T follicular helper cell (primary cell): ENCODE results near the gene PCBP3.
"Not testable (repeated sequence)": the region's sequence is repeated elsewhere in the genome, so short reads cannot be mapped to it uniquely, and the experiment has no call there.

ENCODE experiments used
- DNase-seq: peaks from one replicate; pipeline ENCODE4 v3.0.0-alpha.2; 2020; ENCODE audit warnings: low read depth
- total RNA-seq, 2 experiments: gene quantifications; one replicate each; lab custom pipeline; 2026; lab: John Stamatoyannopoulos, UW

Gene PCBP3
- total RNA-seq, result 1.5 to 2.2 reads per million in 2 experiments

DNA sequence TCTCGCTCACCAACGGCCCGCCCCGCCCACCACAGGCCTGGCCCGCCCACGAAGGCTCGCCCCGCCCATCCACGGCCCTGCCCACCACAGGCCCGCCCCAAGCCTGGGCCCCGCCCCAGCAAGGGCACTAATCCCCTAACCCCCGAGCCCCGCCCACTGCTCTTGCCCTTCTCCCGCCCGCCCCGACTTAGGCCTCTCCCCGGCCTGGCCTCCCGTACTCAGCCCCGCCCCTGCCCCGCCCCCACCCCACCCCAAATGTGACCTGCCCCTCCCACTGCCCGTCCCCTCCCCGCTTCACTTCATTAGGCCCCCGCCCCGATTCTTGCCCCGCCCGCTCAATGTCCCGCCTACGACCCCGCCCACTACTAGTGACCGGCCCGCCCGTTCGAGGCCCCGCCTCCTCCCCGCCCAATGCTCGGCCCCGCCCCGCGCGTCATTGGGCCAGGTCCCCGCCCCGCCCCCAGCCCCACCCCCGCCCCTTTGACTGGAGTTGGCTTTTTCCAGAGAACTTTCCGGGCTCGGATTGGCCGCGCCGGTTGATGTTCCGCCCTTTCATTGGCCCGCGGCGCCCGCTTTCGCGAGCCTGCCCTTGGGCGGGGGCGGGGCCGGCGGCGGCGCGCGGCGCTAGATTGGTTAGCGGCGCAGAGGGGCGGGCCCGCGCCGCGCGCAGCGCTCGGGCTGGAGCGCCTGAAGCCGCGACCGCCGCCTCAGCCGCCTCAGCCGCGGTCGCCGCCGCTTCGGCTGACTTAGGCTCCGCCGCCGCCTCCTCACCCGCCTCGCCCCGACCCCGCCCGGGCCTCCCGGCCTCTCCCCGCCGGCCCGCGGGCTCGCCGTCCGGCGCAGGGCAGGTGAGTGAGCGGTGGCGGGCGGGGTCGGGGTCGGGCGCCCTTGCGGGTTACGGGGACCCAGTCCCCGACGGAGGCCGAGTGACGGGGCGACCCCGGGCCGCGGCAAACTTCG lies at the start of gene PCBP3:
Gene PCBP3 (plus strand): TSS at position 705 of the 960 bp plus-strand sequence. CDS start 206,361 bp downstream, outside the sequence.
- DNase-seq, result peak; percentile 97

DNA sequence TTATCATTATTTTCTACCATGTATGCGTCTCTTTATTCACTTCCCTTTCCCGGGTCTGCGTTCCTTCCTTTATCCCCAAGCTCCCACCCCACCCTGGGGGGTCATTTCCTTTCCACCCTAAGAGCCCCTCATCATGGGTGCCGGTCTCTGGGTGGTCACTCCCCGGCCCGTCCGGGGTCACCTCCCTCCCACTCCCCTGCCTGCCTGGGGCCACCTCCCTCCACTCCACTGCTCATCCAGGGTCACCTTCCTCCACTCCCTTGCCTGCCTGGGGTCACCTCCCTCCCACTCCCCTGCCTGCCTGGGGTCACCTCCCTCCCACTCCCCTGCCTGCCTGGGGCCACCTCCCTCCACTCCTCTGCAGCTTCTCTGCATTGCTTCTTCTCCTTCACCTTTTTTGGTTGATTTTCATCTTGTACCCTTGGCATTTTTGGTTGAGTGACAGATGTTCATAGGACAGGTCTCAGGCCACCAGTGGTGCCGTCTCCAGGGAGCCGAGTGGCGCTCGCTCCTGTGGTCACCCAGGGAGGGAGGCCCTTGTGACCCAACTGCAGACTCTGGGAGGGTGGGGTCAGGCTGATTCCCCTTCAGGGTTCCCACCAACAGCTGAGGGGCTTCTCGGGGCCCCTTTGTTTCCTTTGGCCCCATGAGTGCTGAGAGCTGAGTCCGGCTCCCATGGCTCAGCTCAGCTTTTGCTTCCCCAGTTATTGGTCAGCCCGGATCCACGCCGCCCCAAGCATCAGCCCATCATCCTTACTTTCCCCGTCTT lies 48.6 kb upstream of the PCBP3 start:
- no peak for DNase-seq

GRCh38 chr21:45595574-45596295 lies 47.8 kb upstream of the PCBP3 start:
- no peak for DNase-seq

- DNase-seq, result peak; percentile 78
These were observed 46.7 kb upstream of the PCBP3 start for GRCh38 chr21:45596704-45597318.

DNA sequence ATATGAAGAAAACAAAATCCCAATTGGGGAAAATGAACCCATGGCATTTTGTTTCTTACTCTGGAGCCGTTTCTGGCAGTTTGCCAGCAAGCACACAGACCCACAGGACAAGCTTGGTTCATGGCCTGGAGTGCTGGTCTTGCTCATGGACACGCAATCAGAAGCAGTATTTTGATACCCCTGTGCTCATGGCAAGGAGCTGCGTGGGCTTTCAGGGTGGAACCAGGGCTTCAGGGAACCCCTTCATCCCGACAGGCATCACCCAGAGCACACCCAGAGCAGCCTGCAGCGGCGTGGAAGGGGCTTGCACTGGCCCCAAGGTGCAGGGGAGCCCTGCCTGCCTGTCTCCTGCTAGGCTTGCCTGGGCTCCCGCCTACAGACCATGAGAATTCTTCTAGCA lies 45.4 kb upstream of the PCBP3 start:
- no peak for DNase-seq

GRCh38 chr21:45598666-45599065 lies 44.9 kb upstream of the PCBP3 start:
- DNase-seq, result no peak

DNA sequence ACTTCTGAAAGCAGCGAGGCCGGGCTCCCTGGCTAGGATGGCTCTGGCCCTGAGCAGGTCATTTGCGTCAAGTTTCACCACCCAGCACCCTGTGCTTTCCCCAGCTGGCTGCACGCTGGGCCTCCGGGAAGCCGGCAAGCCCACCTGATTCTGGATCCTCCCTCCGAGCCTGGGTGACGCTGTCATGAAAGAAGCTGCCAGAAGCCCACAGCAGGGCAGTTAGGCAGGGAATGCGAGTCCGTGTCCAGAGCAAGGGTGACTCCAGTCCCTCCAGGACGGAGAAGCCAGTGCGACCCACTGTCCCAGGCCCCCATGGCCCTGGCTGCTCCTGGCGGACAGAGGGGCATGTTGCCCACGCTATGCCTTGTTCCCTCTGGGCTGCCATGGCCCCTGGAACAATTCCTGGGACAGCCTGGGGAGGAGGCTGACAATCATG lies 44.4 kb upstream of the PCBP3 start:
- DNase-seq, result no peak

GRCh38 chr21:45600248-45600647 lies 43.3 kb upstream of the PCBP3 start:
- DNase-seq, result no peak

- no peak for DNase-seq
These were observed 42.0 kb upstream of the PCBP3 start for GRCh38 chr21:45601551-45601950.

DNA sequence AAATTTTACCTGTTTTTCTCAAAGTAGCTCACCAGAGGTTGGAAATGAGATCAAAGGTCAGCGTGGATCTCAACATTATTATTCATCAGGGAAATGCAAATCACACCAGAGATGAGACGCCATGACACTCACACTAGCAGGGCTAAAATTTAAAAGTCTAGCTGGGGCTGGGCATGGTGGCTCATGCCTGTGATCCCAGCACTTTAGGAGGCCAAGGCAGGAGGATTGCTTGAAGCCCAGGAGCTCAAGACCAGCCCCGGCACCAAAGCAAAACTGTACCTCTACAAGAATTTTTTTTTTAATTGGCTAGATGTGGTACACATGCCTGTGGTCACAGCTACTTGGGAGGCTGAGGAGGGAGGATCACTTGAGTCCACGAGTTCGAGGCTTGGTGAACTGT lies 41.4 kb upstream of the PCBP3 start:
- DNase-seq, result no peak

- DNase-seq, result no peak
These were observed 40.0 kb upstream of the PCBP3 start for GRCh38 chr21:45603481-45603880.

DNA sequence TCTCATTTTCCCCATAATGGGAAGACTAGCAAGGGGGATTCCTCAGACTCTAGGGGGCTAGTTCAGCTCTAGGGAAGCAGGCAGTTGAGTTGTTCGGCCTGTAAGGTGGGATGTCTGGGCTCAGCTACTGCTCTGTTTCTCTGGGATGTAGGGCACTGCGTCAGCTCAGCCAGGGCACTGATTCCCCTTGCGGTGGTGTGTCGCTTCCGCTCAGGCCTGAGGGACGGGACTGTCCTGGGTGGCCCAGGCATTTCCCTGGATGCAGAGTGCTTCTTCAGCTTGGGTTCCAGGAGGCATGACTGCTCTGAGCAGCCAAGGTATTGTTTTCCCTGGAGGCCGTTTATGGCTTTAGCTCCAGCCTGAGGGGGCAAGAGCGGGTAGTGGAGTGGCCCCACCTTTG lies 38.8 kb upstream of the PCBP3 start:
- DNase-seq, result not testable (repeated sequence)

DNA sequence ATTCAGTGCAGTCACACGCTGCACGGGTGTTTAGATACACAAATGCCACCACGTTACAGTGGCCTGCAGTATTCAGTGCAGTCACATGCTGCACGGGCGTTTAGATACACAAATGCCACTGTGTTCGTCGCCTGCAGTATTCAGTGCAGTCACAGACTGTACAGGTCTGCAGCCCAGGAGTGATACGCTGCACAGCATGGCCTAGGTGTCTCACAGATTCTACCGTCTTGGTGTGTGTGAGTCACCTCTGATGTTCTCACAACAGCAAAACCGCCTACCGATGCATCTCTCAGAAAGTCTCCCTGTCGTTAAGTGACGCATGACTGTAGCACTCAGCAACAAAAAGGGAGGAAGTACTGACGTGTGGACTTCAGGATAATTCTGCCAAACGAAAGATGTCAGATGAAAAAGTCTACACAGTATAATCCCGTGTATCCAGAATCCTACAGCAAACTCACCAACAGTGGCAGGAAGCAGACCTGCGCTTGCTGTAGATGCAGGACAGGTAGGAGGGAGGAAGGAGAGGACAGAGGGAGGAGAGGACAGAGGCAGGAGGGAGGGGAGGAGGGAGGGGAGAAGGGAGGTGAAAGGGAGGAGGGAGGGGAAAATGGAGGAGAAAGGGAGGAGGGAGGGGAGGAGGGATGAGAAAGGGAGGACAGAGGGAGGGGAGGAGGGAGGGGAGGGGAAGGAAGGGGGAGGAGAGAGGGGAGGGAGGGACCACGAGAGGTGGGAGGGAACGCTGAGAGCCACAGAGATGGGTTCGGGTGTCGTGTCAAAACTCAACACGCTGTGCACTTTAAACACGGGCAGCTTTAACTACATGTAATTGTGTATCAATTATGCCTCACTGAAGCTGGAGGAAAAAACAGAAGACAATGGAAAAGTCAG lies 36.3 kb upstream of the PCBP3 start:
- DNase-seq, result peak; percentile 68

- DNase-seq, result no peak
These were observed 35.6 kb upstream of the PCBP3 start for GRCh38 chr21:45607909-45608295.

DNA sequence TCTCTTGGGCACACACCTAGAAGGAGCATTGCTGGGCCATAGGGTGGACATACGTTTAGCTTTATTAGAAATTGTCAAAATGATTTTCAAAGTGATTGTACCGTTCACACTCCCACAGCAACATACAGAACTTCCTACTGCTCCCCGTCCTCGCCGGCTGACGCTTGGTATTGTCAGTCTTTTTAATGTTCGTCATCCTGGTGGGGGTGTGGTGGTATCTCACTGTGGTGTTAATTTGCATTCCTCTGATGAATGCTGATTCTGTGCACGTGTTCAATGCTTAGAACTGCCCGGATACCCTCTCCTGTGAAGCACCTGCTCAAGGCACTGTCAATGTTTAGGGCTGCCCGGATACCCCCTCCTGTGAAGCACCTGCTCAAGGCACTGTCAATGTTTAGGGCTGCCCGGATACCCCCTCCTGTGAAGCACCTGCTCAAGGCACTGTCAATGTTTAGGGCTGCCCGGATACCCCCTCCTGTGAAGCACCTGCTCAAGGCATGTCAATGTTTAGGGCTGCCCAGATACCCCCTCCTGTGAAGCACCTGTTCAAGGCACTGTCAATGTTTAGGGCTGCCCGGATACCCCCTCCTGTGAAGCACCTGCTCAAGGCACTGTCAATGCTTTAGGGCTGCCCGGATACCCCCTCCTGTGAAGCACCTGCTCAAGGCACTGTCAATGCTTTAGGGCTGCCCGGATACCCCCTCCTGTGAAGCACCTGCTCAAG lies 34.6 kb upstream of the PCBP3 start:
- DNase-seq, result peak; percentile 61

DNA sequence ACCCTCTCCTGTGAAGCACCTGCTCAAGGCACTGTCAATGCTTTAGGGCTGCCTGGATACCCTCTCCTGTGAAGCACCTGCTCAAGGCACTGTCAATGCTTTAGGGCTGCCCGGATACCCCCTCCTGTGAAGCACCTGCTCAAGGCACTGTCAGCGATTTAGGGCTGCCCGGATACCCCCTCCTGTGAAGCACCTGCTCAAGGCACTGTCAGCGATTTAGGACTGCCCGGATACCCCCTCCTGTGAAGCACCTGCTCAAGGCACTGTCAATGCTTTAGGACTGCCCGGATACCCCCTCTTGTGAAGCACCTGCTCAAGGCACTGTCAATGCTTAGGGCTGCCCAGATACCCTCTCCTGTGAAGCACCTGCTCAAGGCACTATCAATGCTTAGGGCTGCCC lies 33.9 kb upstream of the PCBP3 start:
- DNase-seq, result not testable (repeated sequence)

DNA sequence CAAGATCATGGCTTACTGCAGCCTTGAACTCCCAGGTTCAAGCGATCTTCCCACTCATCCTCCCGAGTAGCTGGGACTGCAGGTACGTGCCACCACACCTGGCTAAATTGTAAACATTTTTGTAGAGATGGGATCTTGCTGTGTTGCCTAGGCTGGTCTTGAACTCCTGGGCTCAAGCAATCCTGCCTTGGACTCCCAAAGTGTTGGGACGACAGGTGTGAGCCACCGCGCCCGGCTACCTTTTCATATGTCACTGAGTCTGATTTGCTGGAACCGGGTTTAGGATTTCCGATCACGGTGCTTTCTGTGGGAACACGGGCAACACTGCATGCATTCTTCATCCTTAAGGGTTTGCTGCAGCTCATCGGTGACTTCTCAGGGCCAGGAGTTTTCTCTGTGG lies 32.2 kb upstream of the PCBP3 start:
- no peak for DNase-seq

GRCh38 chr21:45611939-45612664 lies 31.4 kb upstream of the PCBP3 start:
- DNase-seq, result no peak

GRCh38 chr21:45612665-45613019 lies 30.9 kb upstream of the PCBP3 start:
- DNase-seq, result not testable (repeated sequence)
